Right atrium auricular region (tissue), 2 donors: ENCODE results near the gene HCN2. TPM values are rescaled to one million over a fixed set of nuclear protein-coding genes. Genes with fewer than 3 reads are reported as not detected.

Experiments used
- DNase-seq: peaks from one replicate; pipeline ENCODE4 v3.0.0-alpha.2; 2019; ENCODE audit warnings: low spot score
- H3K27ac ChIP-seq, 2 donors: fragments of 200-600 bp; sonication (generic); 1 replicate in 1 of 2; 2 replicates in 1 of 2; pipeline ENCODE4 v1.5.1; 2016 to 2019
- H3K27me3 ChIP-seq, 2 donors: fragments of 200-600 bp; sonication (generic); one replicate each; pipeline versions ENCODE4 v1.5.1 to v1.6.0; 2017 to 2019
- H3K36me3 ChIP-seq: fragments of 200-600 bp; sonication (generic); one replicate; pipeline ENCODE4 v1.5.1; 2016
- H3K4me1 ChIP-seq, 2 donors: fragments of 200-600 bp; sonication (generic); one replicate each; pipeline versions ENCODE4 v1.5.1 to v1.6.0; 2017 to 2019
- H3K4me3 ChIP-seq, 2 donors: fragments of 200-600 bp; sonication (generic); 1 replicate in 1 of 2; 2 replicates in 1 of 2; pipeline ENCODE4 v1.5.1; 2017 to 2019; ENCODE audit warnings: mild to moderate bottlenecking in 1 of 2, moderate library complexity in 1 of 2
- H3K9me3 ChIP-seq, 2 donors: fragments of 200-600 bp; sonication (generic); one replicate each; pipeline ENCODE4 v1.5.1; 2019
- CTCF ChIP-seq, 2 donors: fragments of 200-600 bp; sonication (generic); IDR thresholded peaks; one replicate each; pipeline ENCODE4 v1.5.1; 2019; ENCODE audit warnings: antibody characterized with exemption in 2 of 2
- total RNA-seq, 2 donors: library from RNA; depleted of rRNA; stranded (reverse); fragments of >200 nt; gene quantifications; one replicate each; pipeline ENCODE4 v1.1.0, GENCODE V29; 2016

The HCN2 gene
- total RNA-seq, 2 donors from 2014 or later, result 1.4 to 11.1 TPM

- H3K36me3 ChIP-seq, result peaks cover 11% of the 10 kb centered on the region
- no peak for DNase-seq
These were observed 42.6 kb upstream of the HCN2 start for GRCh38 chr19:547117-547516.

GRCh38 chr19:547836-548720, 41.6 kb upstream of the HCN2 start:
- Histone ChIP-seq H3K36me3 (peaks cover 1% of the 10 kb centered on the region), H3K4me3 (no peak overlapping the region), H3K4me1 (peaks cover 0 to 5% of the 10 kb centered on the region in 2 donors), H3K9me3 (no peaks in the 10 kb centered on the region), H3K27me3 (no peaks in the 10 kb centered on the region), H3K27ac (no peak overlapping the region)
- TF ChIP-seq CTCF (IDR thresholded peaks at IDR 0.05), result no peak
- no peak for DNase-seq

More at GRCh38 chr19:547117-547516, 42.6 kb upstream of the HCN2 start:
- no peak for TF ChIP-seq CTCF (IDR thresholded peaks at IDR 0.05)
- no peak overlapping the region for H3K27ac ChIP-seq
- no peak overlapping the region for H3K4me3 ChIP-seq
- peaks cover 0 to 5% of the 10 kb centered on the region in 2 donors for H3K4me1 ChIP-seq
- H3K9me3 ChIP-seq, result no peaks in the 10 kb centered on the region
- H3K27me3 ChIP-seq, result no peaks in the 10 kb centered on the region

GRCh38 chr19:548886-549830, 40.5 kb upstream of the HCN2 start:
- H3K4me3 ChIP-seq, result no peak overlapping the region
- no peak overlapping the region for H3K27ac ChIP-seq
- TF ChIP-seq CTCF (IDR thresholded peaks at IDR 0.05), result no peak
- no peaks in the 10 kb centered on the region for H3K27me3 ChIP-seq
- H3K4me1 ChIP-seq, result peaks cover 0 to 5% of the 10 kb centered on the region in 2 donors
- H3K9me3 ChIP-seq, result no peaks in the 10 kb centered on the region
- no peaks in the 10 kb centered on the region for H3K36me3 ChIP-seq
- DNase-seq, result no peak

- H3K36me3 ChIP-seq, result no peaks in the 10 kb centered on the region
- TF ChIP-seq CTCF (IDR thresholded peaks at IDR 0.05), result no peak
- H3K9me3 ChIP-seq, result no peaks in the 10 kb centered on the region
- H3K27me3 ChIP-seq, result no peaks in the 10 kb centered on the region
- no peak overlapping the region for H3K4me3 ChIP-seq
- no peak for DNase-seq
- H3K27ac ChIP-seq, result no peak overlapping the region
- H3K4me1 ChIP-seq, result peaks cover 0 to 26% of the 10 kb centered on the region in 2 donors
These were observed 34.9 kb upstream of the HCN2 start for GRCh38 chr19:554817-555216.

- DNase-seq, result no peak
- H3K4me3 ChIP-seq, result no peak overlapping the region
- no peaks in the 10 kb centered on the region for H3K9me3 ChIP-seq
- no peaks in the 10 kb centered on the region for H3K27me3 ChIP-seq
- TF ChIP-seq CTCF (IDR thresholded peaks at IDR 0.05), result no peak
- no peak overlapping the region for H3K27ac ChIP-seq
- H3K4me1 ChIP-seq, result peaks cover 0 to 26% of the 10 kb centered on the region in 2 donors
- no peaks in the 10 kb centered on the region for H3K36me3 ChIP-seq
These were observed 34.2 kb upstream of the HCN2 start for GRCh38 chr19:555474-555808.
